HEK293 (cell line): ENCODE measurements around the gene LAMB2.

ENCODE experiments used
- CTCF ChIA-PET: fragments of 350-600 bp; formaldehyde crosslinking; extraction: SDS; loops from one replicate; lab custom pipeline; 2021; ENCODE audit warnings: antibody characterized with exemption; lab: Yijun Ruan, JAX
- POLR2A ChIA-PET: fragments of 300-600 bp; formaldehyde crosslinking; extraction: SDS; loops from one replicate; lab custom pipeline; 2020; ENCODE audit warnings: antibody characterized with exemption, inconsistent platforms; lab: Yijun Ruan, JAX
- H3K27ac ChIP-seq: fragments of 200-500 bp; sonication (Bioruptor generic); 2 replicates; pipeline ENCODE4 v1.5.1; 2014; ENCODE audit warnings: low read depth, low read length, control low read depth, inconsistent platforms; ENCODE audit errors: extremely low read depth
- H3K36me3 ChIP-seq, 2 experiments: fragments of 200-500 bp in 1 of 2; sonication (Bioruptor generic) in 1 of 2; 1 replicate in 1 of 2; 2 replicates in 1 of 2; pipeline ENCODE4 v1.5.1; 2014 to 2017; ENCODE audit warnings: inconsistent platforms in 2 of 2, low read length in 2 of 2; ENCODE audit not compliant: control insufficient read depth in 2 of 2, insufficient read depth in 1 of 2
- H3K4me1 ChIP-seq: fragments of 200-500 bp; sonication (Bioruptor generic); 2 replicates; pipeline ENCODE4 v1.5.1; 2014; ENCODE audit warnings: mild to moderate bottlenecking, low read length, inconsistent platforms; ENCODE audit not compliant: control insufficient read depth, insufficient read depth
- H3K4me3 ChIP-seq: 2 replicates; pipeline ENCODE4 v1.5.1; 2011; ENCODE audit warnings: low read depth, mild to moderate bottlenecking, control low read depth, low read length, moderate library complexity
- H3K9me3 ChIP-seq: fragments of 200-500 bp; sonication (Bioruptor generic); 2 replicates; pipeline ENCODE4 v1.5.1; 2014; ENCODE audit warnings: low read depth, low read length, inconsistent platforms; ENCODE audit not compliant: control insufficient read depth, insufficient read depth
- CTCF ChIP-seq: fragments of 450-650 bp; formaldehyde crosslinking; IDR thresholded peaks from 2 replicates; pipeline ENCODE4 v1.5.1; 2016; ENCODE audit warnings: missing biosample characterization, missing genetic modification characterization
- KLF1 ChIP-seq: fragments of 450-650 bp; formaldehyde crosslinking; IDR thresholded peaks from 2 replicates; pipeline ENCODE4 v1.5.1; 2016; ENCODE audit warnings: missing biosample characterization, missing genetic modification characterization
- RBAK ChIP-seq: fragments of 450-650 bp; formaldehyde crosslinking; IDR thresholded peaks from 2 replicates; pipeline ENCODE4 v1.5.1; 2016; ENCODE audit warnings: missing biosample characterization, missing genetic modification characterization
- ZNF112 ChIP-seq: fragments of 450-650 bp; formaldehyde crosslinking; IDR thresholded peaks from 2 replicates; pipeline ENCODE4 v1.5.0; 2017; ENCODE audit warnings: missing biosample characterization, missing genetic modification characterization
- ZNF138 ChIP-seq: fragments of 450-650 bp; formaldehyde crosslinking; IDR thresholded peaks from 2 replicates; pipeline ENCODE4 v1.5.1; 2016; ENCODE audit warnings: missing biosample characterization, missing genetic modification characterization, borderline replicate concordance
- ZNF157 ChIP-seq: fragments of 450-650 bp; formaldehyde crosslinking; IDR thresholded peaks from 2 replicates; pipeline ENCODE4 v1.5.1; 2016; ENCODE audit warnings: missing biosample characterization, missing genetic modification characterization
- ZNF16 ChIP-seq: fragments of 450-650 bp; formaldehyde crosslinking; IDR thresholded peaks from 2 replicates; pipeline ENCODE4 v1.5.1; 2016; ENCODE audit warnings: low read depth, missing biosample characterization, missing genetic modification characterization
- ZNF184 ChIP-seq: fragments of 450-650 bp; IDR thresholded peaks from 2 replicates; pipeline ENCODE4 v1.5.1; 2018; ENCODE audit warnings: missing biosample characterization, mild to moderate bottlenecking, missing genetic modification characterization
- ZNF221 ChIP-seq: fragments of 450-650 bp; formaldehyde crosslinking; IDR thresholded peaks from 2 replicates; pipeline ENCODE4 v1.5.1; 2017; ENCODE audit warnings: missing biosample characterization, missing genetic modification characterization, borderline replicate concordance
- ZNF223 ChIP-seq: fragments of 450-650 bp; formaldehyde crosslinking; IDR thresholded peaks from 2 replicates; pipeline ENCODE4 v1.5.1; 2016; ENCODE audit warnings: missing biosample characterization, missing genetic modification characterization
- ZNF26 ChIP-seq: fragments of 450-650 bp; formaldehyde crosslinking; IDR thresholded peaks from 2 replicates; pipeline ENCODE4 v1.5.1; 2016; ENCODE audit warnings: missing biosample characterization, missing genetic modification characterization
- ZNF280D ChIP-seq: fragments of 450-650 bp; formaldehyde crosslinking; IDR thresholded peaks from 2 replicates; pipeline ENCODE4 v1.5.1; 2016; ENCODE audit warnings: missing biosample characterization, missing genetic modification characterization
- ZNF292 ChIP-seq: fragments of 450-650 bp; formaldehyde crosslinking; IDR thresholded peaks from 2 replicates; pipeline ENCODE4 v1.5.1; 2016; ENCODE audit warnings: low read depth, missing biosample characterization, missing genetic modification characterization, borderline replicate concordance
- ZNF433 ChIP-seq: fragments of 450-650 bp; formaldehyde crosslinking; IDR thresholded peaks from 2 replicates; pipeline ENCODE4 v1.5.1; 2016; ENCODE audit warnings: missing biosample characterization, missing genetic modification characterization, low read depth
- ZNF610 ChIP-seq: fragments of 450-650 bp; formaldehyde crosslinking; IDR thresholded peaks from 2 replicates; pipeline ENCODE4 v1.5.1; 2016; ENCODE audit warnings: missing biosample characterization, missing genetic modification characterization, borderline replicate concordance
- ZNF654 ChIP-seq: fragments of 450-650 bp; formaldehyde crosslinking; IDR thresholded peaks from 2 replicates; pipeline ENCODE4 v1.5.1; 2016; ENCODE audit warnings: low read depth, missing biosample characterization, missing genetic modification characterization
- ZNF660 ChIP-seq: fragments of 450-650 bp; IDR thresholded peaks from 2 replicates; pipeline ENCODE4 v1.5.1; 2018; ENCODE audit warnings: missing biosample characterization, mild to moderate bottlenecking, missing genetic modification characterization
- ZNF701 ChIP-seq: fragments of 450-650 bp; formaldehyde crosslinking; IDR thresholded peaks from 2 replicates; pipeline ENCODE4 v1.5.1; 2016; ENCODE audit warnings: missing biosample characterization, missing genetic modification characterization
- ZNF830 ChIP-seq: fragments of 450-650 bp; IDR thresholded peaks from 2 replicates; pipeline ENCODE4 v1.5.0; 2018; ENCODE audit warnings: missing biosample characterization, missing genetic modification characterization, low read depth, mild to moderate bottlenecking, moderate library complexity
- ZSCAN18 ChIP-seq: fragments of 450-650 bp; formaldehyde crosslinking; IDR thresholded peaks from 2 replicates; pipeline ENCODE4 v1.5.1; 2016; ENCODE audit warnings: missing biosample characterization, missing genetic modification characterization

LAMB2 gene

GRCh38 chr3:49163609-49164008, 30.8 kb upstream of the LAMB2 start:
- Histone ChIP-seq H3K9me3 (no peaks in the 10 kb centered on the region), H3K4me3 (no peak overlapping the region), H3K36me3 (peaks cover 0 to 41% of the 10 kb centered on the region in 2 experiments; a peak in 2 of 3 replicates), H3K4me1 (no peaks in the 10 kb centered on the region), H3K27ac (no peak overlapping the region)
- POLR2A ChIA-PET: interaction anchor here (0.9 to 1.3 kb wide), 2 partner anchors 32 to 70 kb away, joined by 3 read pairs; partner anchors contain the start of gene QRICH1
- CTCF ChIA-PET: interaction anchor here (0.8 kb wide), 1 partner anchor 11 kb away, joined by 3 read pairs; no protein-coding TSS in a partner anchor
- TF ChIP-seq ZNF701 (tag by site-specific recombination) (no peak), ZNF223 (tag by site-specific recombination) (no peak), ZNF112 (no peak), ZNF138 (tag by site-specific recombination) (no peak), ZSCAN18 (tag by site-specific recombination) (no peak), ZNF830 (tag by site-specific recombination) (no peak), RBAK (tag by site-specific recombination) (no peak), ZNF221 (tag by site-specific recombination) (no peak), CTCF (tag by site-specific recombination) (no peak), ZNF660 (tag by site-specific recombination) (no peak), ZNF610 (tag by site-specific recombination) (no peak), ZNF16 (no peak), ZNF157 (no peak), ZNF26 (tag by site-specific recombination) (no peak), ZNF280D (tag by site-specific recombination) (no peak), ZNF184 (tag by site-specific recombination) (no peak), KLF1 (tag by site-specific recombination) (no peak), ZNF433 (tag by site-specific recombination) (no peak), ZNF654 (tag by site-specific recombination) (no peak), ZNF292 (tag by site-specific recombination) (no peak)
